D721Med (cell line): ENCODE results near the gene RANBP9.

Experiments used
- DNase-seq: peaks from one replicate; pipeline ENCODE4 v3.0.0; 2011; ENCODE audit warnings: low spot score; ENCODE audit not compliant: insufficient read length
- FAIRE-seq: peaks from 2 replicates; lab custom pipeline; 2011; peaks lifted over from hg19 to GRCh38; lab: Jason Lieb, UNC
- CTCF ChIP-seq: IDR thresholded peaks from 2 replicates; pipeline ENCODE4 v1.5.1; 2012; ENCODE audit warnings: mild to moderate bottlenecking, control low read depth; ENCODE audit not compliant: insufficient read depth; ENCODE audit errors: missing control alignments

The RANBP9 gene

GRCh38 chr6:13591205-13591921 is 120.3 kb downstream of the RANBP9 start:
- FAIRE-seq (no peak), DNase-seq (no peak)
- no peak for TF ChIP-seq CTCF

DNA sequence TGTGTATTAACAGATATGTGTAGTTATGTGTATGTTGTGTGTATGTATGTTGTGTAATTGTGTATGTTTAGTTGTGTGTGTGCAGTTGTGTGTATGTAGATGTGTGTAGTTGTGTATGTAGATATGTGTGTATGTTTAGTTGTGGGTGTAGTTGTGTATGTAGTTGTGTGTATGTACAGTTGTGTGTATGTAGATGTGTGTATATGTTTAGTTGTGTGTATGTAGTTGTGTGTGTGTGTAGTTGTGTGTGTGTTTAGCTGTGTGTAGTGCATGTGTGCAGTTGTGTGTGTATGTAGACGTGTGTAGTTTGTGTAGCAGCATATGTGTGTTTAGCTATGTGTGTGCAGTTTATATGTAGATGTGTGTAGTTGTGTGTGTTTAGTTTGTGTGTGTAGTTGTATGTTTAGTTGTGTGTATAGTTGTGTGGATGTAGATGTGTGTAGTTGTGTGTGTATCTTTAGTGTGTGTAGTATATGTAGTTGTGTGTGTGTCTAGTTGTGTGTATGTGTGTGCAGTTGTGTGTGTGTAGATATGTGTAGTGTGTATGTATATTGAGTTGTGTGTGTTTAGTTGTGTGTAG is 121.0 kb downstream of the RANBP9 start:
- no peak for DNase-seq
- FAIRE-seq: peak; percentile 60
- TF ChIP-seq CTCF: no peak

- no peak for TF ChIP-seq CTCF
- FAIRE-seq (no peak), DNase-seq (no peak)
Measured at GRCh38 chr6:13589801-13590200, 121.8 kb downstream of the RANBP9 start.

DNA sequence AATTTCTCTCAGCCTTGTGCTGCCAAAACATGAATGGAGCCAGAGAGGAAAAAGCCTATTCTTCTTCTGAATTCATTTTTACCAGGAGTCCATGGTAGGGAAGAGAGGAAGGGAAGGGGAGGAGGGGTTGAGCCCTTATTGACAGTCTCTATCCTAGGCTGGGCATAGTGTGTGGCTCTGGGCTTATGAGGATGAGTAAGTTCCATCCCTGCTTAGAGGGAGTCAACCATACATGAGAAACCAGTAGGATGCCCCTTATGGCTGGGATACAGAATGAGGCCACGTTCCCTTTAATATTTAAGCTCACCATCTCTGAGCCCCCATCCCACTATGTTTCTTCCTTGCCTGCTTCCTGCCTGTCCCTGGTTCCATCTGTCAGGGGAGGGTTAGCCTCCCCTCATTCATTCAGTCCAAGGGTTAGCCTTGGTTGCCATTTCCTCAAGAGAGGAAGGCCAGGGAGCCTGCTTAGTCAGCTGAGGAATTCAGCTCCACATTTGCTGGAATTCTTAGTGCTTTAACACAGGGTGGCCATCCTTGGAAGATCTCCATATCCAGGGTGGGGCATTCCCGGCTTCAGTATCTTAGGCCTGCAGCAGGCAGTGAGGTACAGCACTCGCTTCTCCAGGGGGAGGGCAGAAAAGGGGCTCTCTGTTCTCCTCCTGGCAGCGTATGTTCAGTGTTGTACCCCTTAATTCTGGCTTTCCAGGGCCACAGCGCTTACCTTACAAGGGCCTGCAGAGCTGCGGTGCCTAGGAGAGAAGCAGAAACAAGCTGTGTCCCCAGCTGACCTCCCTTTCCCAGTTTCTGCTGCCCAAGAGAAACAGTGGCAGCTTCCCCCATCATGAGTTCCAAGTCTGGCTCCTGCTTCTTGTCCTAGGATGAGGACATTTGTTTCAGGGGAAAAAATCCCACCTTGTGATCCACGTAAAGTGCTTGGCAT is 124.8 kb downstream of the RANBP9 start:
- no peak for DNase-seq
- TF ChIP-seq CTCF: no peak
- FAIRE-seq: no peak

GRCh38 chr6:13581700-13582229 is 129.9 kb downstream of the RANBP9 start:
- DNase-seq (no peak), FAIRE-seq (no peak)
- no peak for TF ChIP-seq CTCF

DNA sequence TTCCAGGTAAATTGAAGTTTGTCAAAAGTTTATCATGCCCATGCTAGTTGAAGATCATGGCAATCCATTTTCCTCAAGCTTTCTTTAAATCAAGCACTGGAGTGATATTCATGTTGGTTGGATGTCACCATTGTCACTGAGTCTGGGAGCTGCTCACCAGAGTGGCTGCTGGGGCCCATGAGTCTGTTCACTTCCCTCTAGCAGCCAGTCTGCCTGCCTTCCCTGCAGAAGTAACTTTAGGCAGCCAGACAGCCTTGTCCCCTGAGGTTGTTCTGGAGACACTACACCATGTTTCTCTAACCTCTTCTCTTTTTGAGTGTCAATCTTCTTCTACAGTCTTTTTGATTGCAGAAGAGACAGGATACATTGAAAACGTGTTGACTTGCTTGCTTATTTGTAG is 131.7 kb downstream of the RANBP9 start:
- TF ChIP-seq CTCF: no peak
- DNase-seq (no peak), FAIRE-seq (no peak)
